ENCODE results near the gene TAOK3. TPM values are rescaled to one million over a fixed set of nuclear protein-coding genes. Genes with fewer than 3 reads are reported as not detected.

The TAOK3 gene
- total and polyA plus RNA-seq, 9 of the 15 experiments (the other 6 are each of a cell fraction or from before 2014, with no cell fraction given), result 24.3 to 83.5 (median 47.1) TPM

DNA sequence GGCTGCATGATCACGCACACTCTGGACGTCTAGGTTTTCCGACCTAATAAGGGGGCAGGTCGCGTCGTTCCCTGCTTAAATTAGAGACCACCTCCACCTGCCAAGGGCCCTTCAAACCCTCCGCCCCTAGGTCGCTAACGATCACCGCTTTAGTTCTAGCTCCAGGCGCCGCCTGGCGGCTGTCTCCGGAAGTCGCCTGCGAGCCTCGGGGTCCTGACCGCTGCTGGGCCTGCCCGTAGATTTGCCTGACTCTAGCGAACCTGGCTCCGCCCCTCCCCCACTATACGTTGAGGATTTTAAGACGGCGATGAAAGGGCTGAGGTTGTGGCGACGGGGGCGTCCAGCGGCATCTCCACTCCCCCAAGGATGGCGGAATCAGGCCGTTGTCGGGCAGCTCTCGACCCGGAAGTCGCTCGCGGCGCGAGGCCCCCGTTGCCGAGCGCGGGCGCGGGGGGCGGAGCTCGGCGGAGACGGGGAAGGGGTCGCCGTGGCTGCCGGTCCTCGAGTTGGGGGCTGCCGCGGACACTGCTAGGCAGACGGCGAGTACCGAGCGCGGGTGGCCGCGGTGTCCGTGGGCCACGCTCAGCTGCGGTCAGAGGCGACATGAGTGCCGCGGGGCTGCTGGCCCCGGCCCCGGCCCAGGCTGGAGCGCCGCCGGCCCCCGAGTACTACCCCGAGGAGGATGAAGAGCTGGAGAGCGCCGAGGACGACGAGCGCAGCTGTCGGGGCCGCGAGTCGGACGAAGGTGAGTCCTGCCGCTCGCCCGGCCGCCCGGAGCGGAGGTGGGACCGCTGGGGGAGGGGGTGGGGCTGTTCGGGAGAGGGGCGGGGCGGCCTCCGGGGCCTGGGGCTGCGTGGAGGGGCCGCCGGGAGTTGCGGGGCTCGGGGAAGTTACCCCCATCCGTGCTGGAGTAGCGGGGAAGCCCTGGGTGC lies 3.6 kb upstream of the TAOK3 start, which contains the start of gene SUDS3 (continued):
- TF ChIP-seq SRSF7 (optimal IDR thresholded peaks at IDR 0.05; ENCODE audit: low read depth, low read length) (no peak), SREBF2 (CRISPR knock-in tag; IDR thresholded peaks at IDR 0.05) (no peak), KAT2B (IDR thresholded peaks at IDR 0.05; ENCODE audit: low read depth, low read length) (no peak), CHD4 (IDR thresholded peaks at IDR 0.05; ENCODE audit: insufficient read depth, insufficient replicate concordance, low read depth, low read length, poor library complexity, severe bottlenecking) (no peak), ZNF584 (CRISPR knock-in tag; IDR thresholded peaks at IDR 0.05; ENCODE audit: low read depth) (no peak), BRCA1 (IDR thresholded peaks at IDR 0.05) (no peak), BRCA1 (CRISPR knock-in tag; IDR thresholded peaks at IDR 0.05) (no peak), NUFIP1 (IDR thresholded peaks at IDR 0.05; ENCODE audit: partially characterized antibody) (no peak), ZNF212 (CRISPR knock-in tag; IDR thresholded peaks at IDR 0.05) (no peak), ZNF436 (CRISPR knock-in tag; IDR thresholded peaks at IDR 0.05) (no peak), KLF13 (tag; IDR thresholded peaks at IDR 0.05; ENCODE audit: borderline replicate concordance, low read depth) (peak; percentile 85), EZH2 (IDR thresholded peaks at IDR 0.05; ENCODE audit: borderline replicate concordance, low read depth, low read length) (no peak), FOXA3 (CRISPR knock-in tag; conservative IDR thresholded peaks at IDR 0.05 in 1 of 2, IDR thresholded peaks at IDR 0.05 in 1 of 2) (no peak), MIER1 (IDR thresholded peaks at IDR 0.05; ENCODE audit: low read depth) (no peak), GATA2 (CRISPR knock-in tag; IDR thresholded peaks at IDR 0.05) (no peak), PHTF2 (CRISPR knock-in tag; IDR thresholded peaks at IDR 0.05) (no peak), SREBF1 (IDR thresholded peaks at IDR 0.05; ENCODE audit: borderline replicate concordance, low read depth, low read length) (no peak), TCF3 (CRISPR knock-in tag; IDR thresholded peaks at IDR 0.05) (no peak)
- TF ChIP-seq, protein P1, sequence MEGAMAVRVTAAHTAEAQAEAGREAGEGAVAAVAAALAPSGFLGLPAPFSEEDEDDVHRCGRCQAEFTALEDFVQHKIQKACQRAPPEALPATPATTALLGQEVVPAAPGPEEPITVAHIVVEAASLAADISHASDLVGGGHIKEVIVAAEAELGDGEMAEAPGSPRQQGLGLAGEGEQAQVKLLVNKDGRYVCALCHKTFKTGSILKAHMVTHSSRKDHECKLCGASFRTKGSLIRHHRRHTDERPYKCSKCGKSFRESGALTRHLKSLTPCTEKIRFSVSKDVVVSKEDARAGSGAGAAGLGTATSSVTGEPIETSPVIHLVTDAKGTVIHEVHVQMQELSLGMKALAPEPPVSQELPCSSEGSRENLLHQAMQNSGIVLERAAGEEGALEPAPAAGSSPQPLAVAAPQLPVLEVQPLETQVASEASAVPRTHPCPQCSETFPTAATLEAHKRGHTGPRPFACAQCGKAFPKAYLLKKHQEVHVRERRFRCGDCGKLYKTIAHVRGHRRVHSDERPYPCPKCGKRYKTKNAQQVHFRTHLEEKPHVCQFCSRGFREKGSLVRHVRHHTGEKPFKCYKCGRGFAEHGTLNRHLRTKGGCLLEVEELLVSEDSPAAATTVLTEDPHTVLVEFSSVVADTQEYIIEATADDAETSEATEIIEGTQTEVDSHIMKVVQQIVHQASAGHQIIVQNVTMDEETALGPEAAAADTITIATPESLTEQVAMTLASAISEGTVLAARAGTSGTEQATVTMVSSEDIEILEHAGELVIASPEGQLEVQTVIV (CRISPR knock-in tag; IDR thresholded peaks at IDR 0.05; ENCODE audit: borderline replicate concordance), result no peak
- TF ChIP-seq, protein P2, sequence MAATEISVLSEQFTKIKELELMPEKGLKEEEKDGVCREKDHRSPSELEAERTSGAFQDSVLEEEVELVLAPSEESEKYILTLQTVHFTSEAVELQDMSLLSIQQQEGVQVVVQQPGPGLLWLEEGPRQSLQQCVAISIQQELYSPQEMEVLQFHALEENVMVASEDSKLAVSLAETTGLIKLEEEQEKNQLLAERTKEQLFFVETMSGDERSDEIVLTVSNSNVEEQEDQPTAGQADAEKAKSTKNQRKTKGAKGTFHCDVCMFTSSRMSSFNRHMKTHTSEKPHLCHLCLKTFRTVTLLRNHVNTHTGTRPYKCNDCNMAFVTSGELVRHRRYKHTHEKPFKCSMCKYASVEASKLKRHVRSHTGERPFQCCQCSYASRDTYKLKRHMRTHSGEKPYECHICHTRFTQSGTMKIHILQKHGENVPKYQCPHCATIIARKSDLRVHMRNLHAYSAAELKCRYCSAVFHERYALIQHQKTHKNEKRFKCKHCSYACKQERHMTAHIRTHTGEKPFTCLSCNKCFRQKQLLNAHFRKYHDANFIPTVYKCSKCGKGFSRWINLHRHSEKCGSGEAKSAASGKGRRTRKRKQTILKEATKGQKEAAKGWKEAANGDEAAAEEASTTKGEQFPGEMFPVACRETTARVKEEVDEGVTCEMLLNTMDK (IDR thresholded peaks at IDR 0.05; ENCODE audit: borderline replicate concordance, insufficient read depth, low read depth, low read length, poor library complexity, severe bottlenecking), result peak; percentile 53
- TF ChIP-seq, protein P3, sequence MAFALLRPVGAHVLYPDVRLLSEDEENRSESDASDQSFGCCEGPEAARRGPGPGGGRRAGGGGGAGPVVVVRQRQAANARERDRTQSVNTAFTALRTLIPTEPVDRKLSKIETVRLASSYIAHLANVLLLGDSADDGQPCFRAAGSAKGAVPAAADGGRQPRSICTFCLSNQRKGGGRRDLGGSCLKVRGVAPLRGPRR (CRISPR knock-in tag; IDR thresholded peaks at IDR 0.05), result no peak
- TF ChIP-seq, protein P4, sequence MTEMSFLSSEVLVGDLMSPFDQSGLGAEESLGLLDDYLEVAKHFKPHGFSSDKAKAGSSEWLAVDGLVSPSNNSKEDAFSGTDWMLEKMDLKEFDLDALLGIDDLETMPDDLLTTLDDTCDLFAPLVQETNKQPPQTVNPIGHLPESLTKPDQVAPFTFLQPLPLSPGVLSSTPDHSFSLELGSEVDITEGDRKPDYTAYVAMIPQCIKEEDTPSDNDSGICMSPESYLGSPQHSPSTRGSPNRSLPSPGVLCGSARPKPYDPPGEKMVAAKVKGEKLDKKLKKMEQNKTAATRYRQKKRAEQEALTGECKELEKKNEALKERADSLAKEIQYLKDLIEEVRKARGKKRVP (CRISPR knock-in tag; IDR thresholded peaks at IDR 0.05), result no peak

Measured in K562 (cell line).